Keratinocyte (primary cell): Measurements from ENCODE around the gene MORN5. TPM values are rescaled to one million over a fixed set of nuclear protein-coding genes. Genes with fewer than 3 reads are reported as not detected.

Experiments used
- DNase-seq: peaks from one replicate; pipeline ENCODE4 v3.0.0-alpha.2; 2011; ENCODE audit warnings: low read depth, missing footprints, low spot score
- FAIRE-seq: peaks from 2 replicates; lab custom pipeline; 2011; peaks lifted over from hg19 to GRCh38; lab: Jason Lieb, UNC
- H2AFZ ChIP-seq: 2 replicates; pipeline ENCODE4 v1.6.0; 2012; ENCODE audit warnings: low read length, control low read depth, inconsistent platforms; ENCODE audit not compliant: control insufficient read depth
- H3K27ac ChIP-seq: 2 replicates; pipeline ENCODE4 v1.5.1; 2011; ENCODE audit warnings: low read length; ENCODE audit not compliant: control insufficient read depth, insufficient read depth
- H3K27me3 ChIP-seq: 3 replicates; pipeline ENCODE4 v1.6.0; 2011; ENCODE audit warnings: low read length; ENCODE audit not compliant: control insufficient read depth, insufficient read depth; ENCODE audit errors: extremely low read depth
- H3K36me3 ChIP-seq, 2 experiments: 2 replicates in 1 of 2; 3 replicates in 1 of 2; pipeline ENCODE4 v1.5.1; 2011; ENCODE audit warnings: low read length in 2 of 2, mild to moderate bottlenecking in 1 of 2; ENCODE audit not compliant: control insufficient read depth in 2 of 2, insufficient read depth in 2 of 2; ENCODE audit errors: extremely low read depth in 1 of 2
- H3K4me1 ChIP-seq: 3 replicates; pipeline ENCODE4 v1.5.1; 2011; ENCODE audit warnings: low read length; ENCODE audit not compliant: control insufficient read depth, insufficient read depth; ENCODE audit errors: extremely low read depth
- H3K4me2 ChIP-seq: 3 replicates; pipeline ENCODE4 v1.6.0; 2011; ENCODE audit warnings: low read depth, low read length; ENCODE audit not compliant: control insufficient read depth, insufficient read depth; ENCODE audit errors: extremely low read depth
- H3K4me3 ChIP-seq, 3 experiments: fragments of 200-600 bp in 1 of 3; sonication (generic) in 1 of 3; 2 replicates in 2 of 3; 3 replicates in 1 of 3; pipeline ENCODE4 v1.5.1; 2011 to 2016; ENCODE audit warnings: low read length in 3 of 3, mild to moderate bottlenecking in 3 of 3, control low read depth in 2 of 3, inconsistent platforms in 1 of 3, low read depth in 1 of 3, mixed read lengths in 1 of 3, mixed run types in 1 of 3, moderate library complexity in 1 of 3; ENCODE audit not compliant: control insufficient read depth in 2 of 3, insufficient read depth in 2 of 3; ENCODE audit errors: extremely low read depth in 1 of 3
- H3K79me2 ChIP-seq: 2 replicates; pipeline ENCODE4 v1.6.0; 2012; ENCODE audit warnings: low read length; ENCODE audit not compliant: control insufficient read depth, insufficient read depth
- H3K9ac ChIP-seq: 3 replicates; pipeline ENCODE4 v1.6.0; 2011; ENCODE audit warnings: low read length; ENCODE audit not compliant: control insufficient read depth, insufficient read depth; ENCODE audit errors: extremely low read depth
- H3K9me1 ChIP-seq: 3 replicates; pipeline ENCODE4 v1.6.0; 2011; ENCODE audit warnings: low read length; ENCODE audit not compliant: control insufficient read depth, insufficient read depth; ENCODE audit errors: extremely low read depth
- H3K9me3 ChIP-seq: 2 replicates; pipeline ENCODE4 v1.5.1; 2012; ENCODE audit warnings: low read depth, low read length; ENCODE audit not compliant: control insufficient read depth
- H4K20me1 ChIP-seq: 3 replicates; pipeline ENCODE4 v1.6.0; 2011; ENCODE audit warnings: low read length; ENCODE audit not compliant: control insufficient read depth, insufficient read depth; ENCODE audit errors: extremely low read depth
- CTCF ChIP-seq, 3 experiments: IDR thresholded peaks in 1 of 3; conservative IDR thresholded peaks in 1 of 3; optimal IDR thresholded peaks in 1 of 3; 2 replicates in 2 of 3; 3 replicates in 1 of 3; pipeline versions ENCODE3 to v1.5.1; 2011; ENCODE audit warnings: low read length in 3 of 3, mild to moderate bottlenecking in 3 of 3, moderate library complexity in 2 of 3, control low read depth in 1 of 3, inconsistent platforms in 1 of 3; ENCODE audit not compliant: insufficient read depth in 2 of 3; ENCODE audit errors: extremely low read depth in 1 of 3
- EZH2 ChIP-seq: IDR thresholded peaks from one replicate; pipeline ENCODE4 v1.6.1; 2012; ENCODE audit warnings: inconsistent platforms, mild to moderate bottlenecking, low read length, moderate library complexity
- dilution Hi-C: fragments of 300-500 bp; cut with MboI; formaldehyde crosslinking; loops from one replicate; pipeline ENCODE4 v1.7.0; 2020; ENCODE audit warnings: low sequenced_read_pairs; ENCODE audit not compliant: extremely low pct_ligation_motif_present
- polyA plus RNA-seq, 5 experiments: library from polyadenylated mRNA; depleted of rRNA in 3 of 5; stranded (reverse) in 3 of 5; stranded (forward) in 1 of 5; unstranded in 1 of 5; fragments of >200 nt; gene quantifications; 1 replicate in 1 of 5; 2 replicates in 3 of 5; 3 replicates in 1 of 5; pipeline versions ENCODE4 v1.2.1 to v1.2.3, GENCODE V29; 2011 to 2012; ENCODE audit warnings: missing spikeins in 2 of 5, low read depth in 1 of 5, low replicate concordance in 1 of 5

The MORN5 gene
- polyA plus RNA-seq, 1 donor (not counting 4 experiments of a cell fraction or from before 2014, with no cell fraction given), result not detected

GRCh38 chr9:122214507-122214906 is 54.8 kb downstream of the MORN5 start:
- Histone ChIP-seq H2AFZ (no peak overlapping the region), H3K36me3 (no peaks in the 10 kb centered on the region), H3K9ac (no peak overlapping the region), H3K4me2 (peak overlapping the region; percentile 40), H3K9me1 (no peaks in the 10 kb centered on the region), H3K4me3 (peak overlapping the region in 1 of 3 experiments; percentile 28), H3K4me1 (peaks cover 4% of the 10 kb centered on the region), H4K20me1 (peaks cover 3% of the 10 kb centered on the region), H3K27ac (no peak overlapping the region), H3K9me3 (no peaks in the 10 kb centered on the region), H3K27me3 (peaks cover 79% of the 10 kb centered on the region), H3K79me2 (no peaks in the 10 kb centered on the region)
- no peak for FAIRE-seq
- DNase-seq, result no peak
- dilution Hi-C loops, result no loop called here
- peak; percentile 10 for TF ChIP-seq EZH2
- TF ChIP-seq CTCF (optimal IDR thresholded peaks at IDR 0.05 in 1 of 3, IDR thresholded peaks at IDR 0.05 in 1 of 3, conservative IDR thresholded peaks at IDR 0.05 in 1 of 3; ENCODE audit: extremely low read depth in 1 of 3, insufficient read depth in 2 of 3, low read length in 3 of 3), result no peak

DNA sequence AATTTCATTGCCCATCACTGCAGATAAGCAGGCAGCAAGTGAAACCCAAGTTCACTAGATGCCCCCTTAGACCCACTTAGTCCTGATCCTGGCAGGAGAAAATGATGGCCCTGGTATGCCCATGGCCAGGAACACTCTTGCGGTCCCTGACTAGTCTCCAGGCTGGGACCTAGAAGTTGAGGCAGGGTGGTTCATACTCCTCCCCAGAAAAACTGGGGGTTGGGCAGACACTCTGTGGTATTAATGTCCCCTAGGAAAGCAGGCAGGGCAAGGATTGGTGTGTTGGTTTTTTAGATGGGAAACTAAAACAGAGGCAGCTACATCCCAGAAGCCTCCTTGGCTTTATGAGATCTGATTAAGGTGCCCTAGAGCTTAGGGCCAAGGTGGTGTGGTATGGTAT is 56.0 kb downstream of the MORN5 start:
- peaks cover 90% of the 10 kb centered on the region for H3K27me3 ChIP-seq
- FAIRE-seq (no peak), DNase-seq (no peak)
- H3K9me1 ChIP-seq, result no peaks in the 10 kb centered on the region
- no peak overlapping the region for H3K4me2 ChIP-seq
- TF ChIP-seq EZH2 (no peak), CTCF (optimal IDR thresholded peaks at IDR 0.05 in 1 of 3, IDR thresholded peaks at IDR 0.05 in 1 of 3, conservative IDR thresholded peaks at IDR 0.05 in 1 of 3; ENCODE audit: extremely low read depth in 1 of 3, insufficient read depth in 2 of 3, low read length in 3 of 3) (no peak)
- no peak overlapping the region for H2AFZ ChIP-seq
- dilution Hi-C loops, result no loop called here
- H3K9ac ChIP-seq, result no peak overlapping the region
- H3K4me1 ChIP-seq, result peaks cover 11% of the 10 kb centered on the region
- no peaks in the 10 kb centered on the region for H3K9me3 ChIP-seq
- no peak overlapping the region for H3K27ac ChIP-seq
- no peaks in the 10 kb centered on the region for H3K36me3 ChIP-seq
- H3K4me3 ChIP-seq, result no peak overlapping the region
- H3K79me2 ChIP-seq, result no peaks in the 10 kb centered on the region
- peaks cover 3% of the 10 kb centered on the region for H4K20me1 ChIP-seq
